Measurements from ENCODE around the gene PAPLN. TPM values are rescaled to one million over a fixed set of nuclear protein-coding genes. Genes with fewer than 3 reads are reported as not detected.
A peak's percentile ranks its signal among the peaks of the same experiment; 100 is the strongest.

Gene PAPLN
- total RNA-seq, 2 donors from 2014 or later: 3.1 to 7.5 TPM

GRCh38 chr14:73227812-73228781 lies 9.2 kb upstream of the PAPLN start:
- DNase-seq: peak; percentile 55
- ATAC-seq: peak; percentile 48 to 73

GRCh38 chr14:73230051-73230450 lies 7.3 kb upstream of the PAPLN start:
- intact Hi-C loops (cut with DNase I): no loop called here
- ATAC-seq (no peak), DNase-seq (no peak)

More at GRCh38 chr14:73227812-73228781, 9.2 kb upstream of the PAPLN start:
- intact Hi-C loops (cut with DNase I): no loop called here

- no peak for ATAC-seq
- DNase-seq: no peak
- intact Hi-C loops (cut with DNase I): no loop called here
These were observed 5.1 kb upstream of the PAPLN start for GRCh38 chr14:73231981-73232851.

- intact Hi-C loops (cut with DNase I): no loop called here
- DNase-seq: no peak
- ATAC-seq: no peak
These were observed 4.3 kb upstream of the PAPLN start for GRCh38 chr14:73232984-73233383.

GRCh38 chr14:73233564-73233963 lies 3.7 kb upstream of the PAPLN start:
- ATAC-seq: no peak
- no peak for DNase-seq
- intact Hi-C loops (cut with DNase I): no loop called here

- no peak for DNase-seq
- no peak for ATAC-seq
- intact Hi-C loops (cut with DNase I): no loop called here
These were observed 3.3 kb upstream of the PAPLN start for GRCh38 chr14:73234029-73234428.

GRCh38 chr14:73234586-73235394 lies 2.5 kb upstream of the PAPLN start:
- ATAC-seq (no peak), DNase-seq (no peak)
- intact Hi-C loops (cut with DNase I): no loop called here

GRCh38 chr14:73235531-73236155 lies 1.7 kb upstream of the PAPLN start:
- DNase-seq (no peak), ATAC-seq (no peak)
- intact Hi-C loops (cut with DNase I): no loop called here

- intact Hi-C loops (cut with DNase I): no loop called here
- ATAC-seq (no peak), DNase-seq (no peak)
These were observed 1.1 kb upstream of the PAPLN start for GRCh38 chr14:73236157-73236556.

GRCh38 chr14:73236752-73237218 lies 521 bp upstream of the PAPLN start:
- intact Hi-C loops (cut with DNase I): no loop called here
- ATAC-seq: no peak
- no peak for DNase-seq

GRCh38 chr14:73237786-73238423 lies 599 bp downstream of the PAPLN start:
- ATAC-seq (peak; percentile 22 to 43), DNase-seq (no peak)
- intact Hi-C loops (cut with DNase I): no loop called here

GRCh38 chr14:73238424-73238852 lies 1.1 kb downstream of the PAPLN start:
- peak in 1 of 2 donors; percentile 3 for ATAC-seq

GRCh38 chr14:73238941-73239340 lies 1.6 kb downstream of the PAPLN start:
- intact Hi-C loops (cut with DNase I): no loop called here
- no peak for ATAC-seq
- no peak for DNase-seq

More at GRCh38 chr14:73238424-73238852, 1.1 kb downstream of the PAPLN start:
- DNase-seq: no peak
- intact Hi-C loops (cut with DNase I): no loop called here

- peak; percentile 68 for DNase-seq
These were observed 2.3 kb downstream of the PAPLN start for GRCh38 chr14:73239393-73240241.

GRCh38 chr14:73240816-73241480 lies 3.6 kb downstream of the PAPLN start:
- DNase-seq (no peak), ATAC-seq (no peak)
- intact Hi-C loops (cut with DNase I): no loop called here

More at GRCh38 chr14:73239393-73240241, 2.3 kb downstream of the PAPLN start:
- intact Hi-C loops (cut with DNase I): no loop called here
- peak; percentile 28 to 34 for ATAC-seq

- ATAC-seq (peak in 1 of 2 donors; percentile 2), DNase-seq (peak; percentile 23)
- intact Hi-C loops (cut with DNase I): no loop called here
These were observed 4.3 kb downstream of the PAPLN start for GRCh38 chr14:73241481-73242165.

All from left cardiac atrium (tissue), 4 donors.